Mesendoderm (in vitro differentiated cells): ENCODE results near the gene NFASC.

Source experiments
- DNase-seq: peaks from one replicate; pipeline ENCODE4 v3.0.0; 2013
- H2AK5ac ChIP-seq: 2 replicates; pipeline ENCODE4 v1.6.1; 2013; ENCODE audit warnings: low read length, inconsistent platforms
- H2BK120ac ChIP-seq: 2 replicates; pipeline ENCODE4 v1.6.1; 2013; ENCODE audit warnings: low read depth, mild to moderate bottlenecking, low read length, moderate library complexity, mixed read lengths
- H2BK15ac ChIP-seq: replicated peaks from 2 replicates; pipeline ENCODE4 v1.6.1; 2013; ENCODE audit warnings: low read depth, mild to moderate bottlenecking, moderate library complexity
- H2BK5ac ChIP-seq: 2 replicates; pipeline ENCODE4 v1.6.1; 2013; ENCODE audit warnings: low read length, inconsistent platforms
- H3K18ac ChIP-seq: 2 replicates; pipeline ENCODE4 v1.6.1; 2013; ENCODE audit warnings: mild to moderate bottlenecking, low read length, mixed read lengths
- H3K23ac ChIP-seq: one replicate; pipeline ENCODE4 v1.6.1; 2013; ENCODE audit warnings: low read length
- H3K27ac ChIP-seq: 2 replicates; pipeline ENCODE4 v1.5.1; 2013; ENCODE audit warnings: low read depth, mild to moderate bottlenecking, inconsistent platforms, low read length, moderate library complexity
- H3K27me3 ChIP-seq: 2 replicates; pipeline ENCODE4 v1.6.1; 2013; ENCODE audit warnings: low read length, control low read depth, mild to moderate bottlenecking, inconsistent platforms; ENCODE audit not compliant: insufficient read depth, poor library complexity
- H3K36me3 ChIP-seq: 2 replicates; pipeline ENCODE4 v1.6.1; 2013; ENCODE audit warnings: low read length, inconsistent platforms; ENCODE audit not compliant: control insufficient read depth, insufficient read depth
- H3K4ac ChIP-seq: one replicate; pipeline ENCODE4 v1.6.1; 2013; ENCODE audit warnings: low read depth, mild to moderate bottlenecking, low read length, moderate library complexity
- H3K4me1 ChIP-seq: 2 replicates; pipeline ENCODE4 v1.6.1; 2013; ENCODE audit warnings: low read depth, low read length, inconsistent platforms; ENCODE audit not compliant: control insufficient read depth
- H3K4me2 ChIP-seq: 2 replicates; pipeline ENCODE4 v1.6.1; 2013; ENCODE audit warnings: low read length
- H3K4me3 ChIP-seq: 2 replicates; pipeline ENCODE4 v1.5.1; 2013; ENCODE audit warnings: mild to moderate bottlenecking, low read length
- H3K56ac ChIP-seq: one replicate; pipeline ENCODE4 v1.6.1; 2013; ENCODE audit warnings: low read length
- H3K79me1 ChIP-seq: 2 replicates; pipeline ENCODE4 v1.6.1; 2013; ENCODE audit warnings: low read length, inconsistent platforms
- H3K79me2 ChIP-seq: 2 replicates; pipeline ENCODE4 v1.6.1; 2013; ENCODE audit warnings: mild to moderate bottlenecking, low read length; ENCODE audit not compliant: control insufficient read depth, insufficient read depth
- H3K9ac ChIP-seq: 2 replicates; pipeline ENCODE4 v1.6.1; 2013; ENCODE audit warnings: low read length, inconsistent platforms
- H4K5ac ChIP-seq: one replicate; pipeline ENCODE4 v1.6.1; 2013; ENCODE audit warnings: low read length
- H4K8ac ChIP-seq: one replicate; pipeline ENCODE4 v1.6.1; 2013; ENCODE audit warnings: low read depth, mild to moderate bottlenecking, control low read depth, low read length, moderate library complexity
- WGBS: extraction: QIAGEN DNeasy Blood & Tissue Kit; methylation state at CpG from one replicate; pipeline ENCODE4 v1.1.7; 2013; ENCODE audit warnings: low lambda C conversion rate, missing lambda C conversion rate; ENCODE audit not compliant: insufficient coverage; ENCODE audit errors: extremely low coverage; 5-methylcytosine and 5-hydroxymethylcytosine counted together

Gene NFASC

DNA sequence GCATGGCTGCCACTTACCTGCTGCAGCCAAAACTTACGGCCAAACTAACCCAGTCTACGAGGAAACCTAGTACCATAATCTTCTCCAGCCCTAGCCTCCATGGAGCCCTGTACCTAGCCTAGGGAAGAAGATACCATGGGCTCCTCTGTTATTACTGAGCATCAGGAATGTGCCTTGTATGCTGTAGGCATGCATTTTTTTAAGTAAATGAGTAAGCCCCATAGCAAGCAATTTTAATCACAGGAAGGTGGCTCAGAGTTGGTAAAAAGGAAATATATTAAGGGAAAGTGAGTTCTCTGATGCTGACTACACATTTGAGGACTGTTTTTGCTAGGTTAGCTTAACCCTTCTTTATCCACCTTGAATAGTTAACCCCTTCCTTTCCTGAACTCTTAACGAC lies 21.2 kb downstream of the NFASC start:
- no peak for DNase-seq
- Histone ChIP-seq H3K56ac (no peak overlapping the region), H3K4me2 (no peak overlapping the region), H3K79me2 (no peaks in the 10 kb centered on the region), H3K9ac (no peak overlapping the region), H3K27ac (no peak overlapping the region), H4K8ac (no peak overlapping the region), H2BK120ac (no peak overlapping the region), H3K4ac (no peak overlapping the region), H3K36me3 (no peaks in the 10 kb centered on the region), H3K79me1 (no peaks in the 10 kb centered on the region), H3K4me1 (peaks cover 6% of the 10 kb centered on the region), H2AK5ac (no peak overlapping the region), H3K18ac (no peak overlapping the region), H3K23ac (no peak overlapping the region), H3K27me3 (no peaks in the 10 kb centered on the region), H3K4me3 (no peak overlapping the region), H2BK15ac (no peak overlapping the region), H4K5ac (no peak overlapping the region), H2BK5ac (no peak overlapping the region)
- WGBS, result no CpG with 5 or more reads among the region's 3 CpGs

- no peak overlapping the region for H2BK5ac ChIP-seq
- no peak overlapping the region for H2AK5ac ChIP-seq
- no peak overlapping the region for H3K56ac ChIP-seq
- no peak overlapping the region for H3K18ac ChIP-seq
- H3K79me2 ChIP-seq, result no peaks in the 10 kb centered on the region
- no peak overlapping the region for H3K27ac ChIP-seq
- H4K8ac ChIP-seq, result no peak overlapping the region
- DNase-seq, result no peak
- no peak overlapping the region for H3K4me2 ChIP-seq
- H2BK120ac ChIP-seq, result no peak overlapping the region
- H4K5ac ChIP-seq, result no peak overlapping the region
- H3K4me3 ChIP-seq, result no peak overlapping the region
- no peaks in the 10 kb centered on the region for H3K36me3 ChIP-seq
- no peak overlapping the region for H2BK15ac ChIP-seq
- no peak overlapping the region for H3K23ac ChIP-seq
- no peaks in the 10 kb centered on the region for H3K27me3 ChIP-seq
- H3K9ac ChIP-seq, result no peak overlapping the region
- H3K4ac ChIP-seq, result no peak overlapping the region
- H3K4me1 ChIP-seq, result peaks cover 3% of the 10 kb centered on the region
- no peaks in the 10 kb centered on the region for H3K79me1 ChIP-seq
These were observed 23.4 kb downstream of the NFASC start for GRCh38 chr1:204894031-204894430.

DNA sequence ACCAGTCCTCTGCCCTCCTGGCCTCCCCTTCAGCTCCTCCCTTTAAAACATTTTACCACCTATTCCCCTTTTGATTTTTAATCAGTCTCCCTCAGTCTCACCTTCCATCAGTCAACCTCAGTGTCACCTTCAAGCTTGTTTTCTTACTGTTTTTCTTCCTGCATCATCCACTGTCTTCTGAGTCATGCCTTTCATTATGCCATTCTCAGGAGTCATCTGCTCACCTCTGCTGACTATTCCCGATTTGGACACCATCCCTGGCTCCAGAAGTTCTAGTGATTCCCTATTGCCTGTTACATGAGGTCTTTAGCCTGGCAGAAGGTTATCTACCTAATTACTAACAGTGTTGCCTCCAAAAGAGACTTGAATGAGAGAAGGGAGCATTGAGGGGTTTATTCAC lies 23.9 kb downstream of the NFASC start:
- Histone ChIP-seq H2BK120ac (no peak overlapping the region), H3K4me1 (peaks cover 3% of the 10 kb centered on the region), H2BK5ac (no peak overlapping the region), H3K79me1 (no peaks in the 10 kb centered on the region), H4K8ac (no peak overlapping the region), H3K4ac (no peak overlapping the region), H3K23ac (no peak overlapping the region), H3K27ac (no peak overlapping the region), H3K27me3 (no peaks in the 10 kb centered on the region), H3K36me3 (no peaks in the 10 kb centered on the region), H3K79me2 (no peaks in the 10 kb centered on the region), H3K4me2 (no peak overlapping the region), H2AK5ac (no peak overlapping the region), H4K5ac (no peak overlapping the region), H3K18ac (no peak overlapping the region), H3K9ac (no peak overlapping the region), H3K4me3 (no peak overlapping the region), H2BK15ac (no peak overlapping the region), H3K56ac (no peak overlapping the region)
- no peak for DNase-seq
- no CpG with 5 or more reads among the region's 1 CpG for WGBS

DNA sequence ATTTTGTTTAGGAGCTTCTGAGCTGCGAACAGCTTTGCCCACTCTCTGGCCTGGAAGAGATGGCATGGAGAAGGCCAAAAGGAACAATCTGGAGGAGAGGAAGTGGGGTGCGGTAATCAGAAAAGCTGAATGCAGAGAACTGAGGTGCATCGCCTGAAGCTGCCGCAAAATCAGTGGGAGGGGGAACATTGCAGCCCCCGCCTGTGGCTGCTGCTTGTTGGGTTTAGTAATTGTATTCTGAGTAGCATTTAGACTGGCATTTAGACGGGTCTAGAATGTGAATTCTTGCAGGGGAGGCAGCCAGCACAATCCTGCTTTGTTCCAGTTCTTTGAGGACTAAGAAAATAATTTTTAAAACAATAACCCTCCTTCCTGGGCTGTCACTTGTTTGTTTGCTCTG lies 25.4 kb downstream of the NFASC start:
- no peaks in the 10 kb centered on the region for H3K79me2 ChIP-seq
- no CpG with 5 or more reads among the region's 6 CpGs for WGBS
- no peaks in the 10 kb centered on the region for H3K4me1 ChIP-seq
- no peak overlapping the region for H2BK15ac ChIP-seq
- no peak overlapping the region for H3K4me3 ChIP-seq
- H3K27ac ChIP-seq, result no peak overlapping the region
- no peak for DNase-seq
- no peak overlapping the region for H4K5ac ChIP-seq
- H3K4me2 ChIP-seq, result no peak overlapping the region
- H2BK120ac ChIP-seq, result no peak overlapping the region
- no peak overlapping the region for H3K18ac ChIP-seq
- H4K8ac ChIP-seq, result no peak overlapping the region
- H3K9ac ChIP-seq, result no peak overlapping the region
- no peak overlapping the region for H3K4ac ChIP-seq
- no peak overlapping the region for H3K23ac ChIP-seq
- no peak overlapping the region for H2AK5ac ChIP-seq
- H3K36me3 ChIP-seq, result no peaks in the 10 kb centered on the region
- H3K56ac ChIP-seq, result no peak overlapping the region
- H3K27me3 ChIP-seq, result no peaks in the 10 kb centered on the region
- no peak overlapping the region for H2BK5ac ChIP-seq
- H3K79me1 ChIP-seq, result no peaks in the 10 kb centered on the region

GRCh38 chr1:204896787-204897469 lies 26.3 kb downstream of the NFASC start:
- no peaks in the 10 kb centered on the region for H3K27me3 ChIP-seq
- no peak overlapping the region for H3K4me3 ChIP-seq
- no peak overlapping the region for H4K5ac ChIP-seq
- H2BK120ac ChIP-seq, result no peak overlapping the region
- no peaks in the 10 kb centered on the region for H3K79me2 ChIP-seq
- no peak overlapping the region for H2BK5ac ChIP-seq
- H2BK15ac ChIP-seq, result peak overlapping the region; percentile 4
- no peak overlapping the region for H3K4me2 ChIP-seq
- H3K56ac ChIP-seq, result no peak overlapping the region
- peak; percentile 26 for DNase-seq
- H3K9ac ChIP-seq, result no peak overlapping the region
- H2AK5ac ChIP-seq, result no peak overlapping the region
- no peak overlapping the region for H3K23ac ChIP-seq
- WGBS, result no CpG with 5 or more reads among the region's 5 CpGs
- no peaks in the 10 kb centered on the region for H3K79me1 ChIP-seq
- no peak overlapping the region for H3K4ac ChIP-seq
- no peak overlapping the region for H3K18ac ChIP-seq
- H3K27ac ChIP-seq, result no peak overlapping the region
- H3K36me3 ChIP-seq, result no peaks in the 10 kb centered on the region
- H3K4me1 ChIP-seq, result no peaks in the 10 kb centered on the region
- H4K8ac ChIP-seq, result no peak overlapping the region

GRCh38 chr1:204900721-204901120 lies 30.1 kb downstream of the NFASC start:
- H3K79me2 ChIP-seq, result no peaks in the 10 kb centered on the region

More at GRCh38 chr1:204900721-204901120, 30.1 kb downstream of the NFASC start:
- WGBS, result no CpG with 5 or more reads among the region's 2 CpGs
- DNase-seq, result no peak
- no peak overlapping the region for H2AK5ac ChIP-seq
- H3K4me3 ChIP-seq, result no peak overlapping the region
- no peaks in the 10 kb centered on the region for H3K36me3 ChIP-seq
- H2BK120ac ChIP-seq, result no peak overlapping the region
- H3K9ac ChIP-seq, result no peak overlapping the region
- no peak overlapping the region for H2BK15ac ChIP-seq
- H3K18ac ChIP-seq, result no peak overlapping the region
- H3K4me2 ChIP-seq, result no peak overlapping the region
- H3K23ac ChIP-seq, result no peak overlapping the region
- H3K79me1 ChIP-seq, result no peaks in the 10 kb centered on the region
- no peak overlapping the region for H3K56ac ChIP-seq
- H3K4ac ChIP-seq, result no peak overlapping the region
- no peak overlapping the region for H3K27ac ChIP-seq
- H3K27me3 ChIP-seq, result no peaks in the 10 kb centered on the region
- no peak overlapping the region for H4K5ac ChIP-seq
- H4K8ac ChIP-seq, result no peak overlapping the region
- no peak overlapping the region for H2BK5ac ChIP-seq
- peaks cover 3% of the 10 kb centered on the region for H3K4me1 ChIP-seq
